Measurements from ENCODE around the gene JAZF1. TPM values are rescaled to one million over a fixed set of nuclear protein-coding genes. Genes with fewer than 3 reads are reported as not detected.
A peak's percentile ranks its signal among the peaks of the same experiment; 100 is the strongest.

Gene JAZF1
- total and polyA plus RNA-seq, 7 donors: 2.3 to 10.6 (median 5.3) TPM

DNA sequence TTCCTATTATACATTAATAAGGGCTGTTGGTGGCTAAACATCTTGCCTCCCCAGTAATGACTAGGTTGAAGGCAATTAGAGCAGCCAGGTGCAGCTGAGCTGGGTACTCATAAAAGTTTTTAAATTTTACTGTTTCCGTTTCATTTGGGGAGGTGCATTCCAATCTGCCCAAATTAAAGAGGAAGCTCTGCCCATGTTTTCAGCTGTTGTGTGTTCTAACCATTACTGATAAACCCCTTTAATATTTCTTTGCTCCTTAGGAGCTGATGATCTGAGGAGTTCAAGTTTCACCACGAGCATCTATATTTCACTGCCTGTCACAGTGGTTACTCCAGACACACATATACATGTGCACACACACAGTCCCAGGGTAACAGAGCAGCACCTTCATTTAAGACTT is 94.4 kb downstream of the JAZF1 start:
- no peak for DNase-seq
- Histone ChIP-seq H3K36me3 (ENCODE audit: insufficient read depth in 1 of 2, low read depth in 1 of 2) (no peaks in the 10 kb centered on the region), H3K4me3 (no peak overlapping the region), H3K9me3 (no peaks in the 10 kb centered on the region), H3K27ac (no peak overlapping the region), H3K27me3 (ENCODE audit: insufficient read depth in 3 of 3, low read length in 2 of 3) (no peaks in the 10 kb centered on the region), H3K4me1 (peaks cover 32% of the 10 kb centered on the region)
- TF ChIP-seq, protein P1, sequence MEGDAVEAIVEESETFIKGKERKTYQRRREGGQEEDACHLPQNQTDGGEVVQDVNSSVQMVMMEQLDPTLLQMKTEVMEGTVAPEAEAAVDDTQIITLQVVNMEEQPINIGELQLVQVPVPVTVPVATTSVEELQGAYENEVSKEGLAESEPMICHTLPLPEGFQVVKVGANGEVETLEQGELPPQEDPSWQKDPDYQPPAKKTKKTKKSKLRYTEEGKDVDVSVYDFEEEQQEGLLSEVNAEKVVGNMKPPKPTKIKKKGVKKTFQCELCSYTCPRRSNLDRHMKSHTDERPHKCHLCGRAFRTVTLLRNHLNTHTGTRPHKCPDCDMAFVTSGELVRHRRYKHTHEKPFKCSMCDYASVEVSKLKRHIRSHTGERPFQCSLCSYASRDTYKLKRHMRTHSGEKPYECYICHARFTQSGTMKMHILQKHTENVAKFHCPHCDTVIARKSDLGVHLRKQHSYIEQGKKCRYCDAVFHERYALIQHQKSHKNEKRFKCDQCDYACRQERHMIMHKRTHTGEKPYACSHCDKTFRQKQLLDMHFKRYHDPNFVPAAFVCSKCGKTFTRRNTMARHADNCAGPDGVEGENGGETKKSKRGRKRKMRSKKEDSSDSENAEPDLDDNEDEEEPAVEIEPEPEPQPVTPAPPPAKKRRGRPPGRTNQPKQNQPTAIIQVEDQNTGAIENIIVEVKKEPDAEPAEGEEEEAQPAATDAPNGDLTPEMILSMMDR (IDR thresholded peaks at IDR 0.05): no peak
- intact Hi-C loops (cut with DNase I): no loop called here
- WGBS, 3 donors: 44 to 72% (median 50%) methylated on average over 2 of the region's 2 CpGs
- ATAC-seq: peak in 3 of 4 donors; percentile 45 to 55 (median 50)

DNA sequence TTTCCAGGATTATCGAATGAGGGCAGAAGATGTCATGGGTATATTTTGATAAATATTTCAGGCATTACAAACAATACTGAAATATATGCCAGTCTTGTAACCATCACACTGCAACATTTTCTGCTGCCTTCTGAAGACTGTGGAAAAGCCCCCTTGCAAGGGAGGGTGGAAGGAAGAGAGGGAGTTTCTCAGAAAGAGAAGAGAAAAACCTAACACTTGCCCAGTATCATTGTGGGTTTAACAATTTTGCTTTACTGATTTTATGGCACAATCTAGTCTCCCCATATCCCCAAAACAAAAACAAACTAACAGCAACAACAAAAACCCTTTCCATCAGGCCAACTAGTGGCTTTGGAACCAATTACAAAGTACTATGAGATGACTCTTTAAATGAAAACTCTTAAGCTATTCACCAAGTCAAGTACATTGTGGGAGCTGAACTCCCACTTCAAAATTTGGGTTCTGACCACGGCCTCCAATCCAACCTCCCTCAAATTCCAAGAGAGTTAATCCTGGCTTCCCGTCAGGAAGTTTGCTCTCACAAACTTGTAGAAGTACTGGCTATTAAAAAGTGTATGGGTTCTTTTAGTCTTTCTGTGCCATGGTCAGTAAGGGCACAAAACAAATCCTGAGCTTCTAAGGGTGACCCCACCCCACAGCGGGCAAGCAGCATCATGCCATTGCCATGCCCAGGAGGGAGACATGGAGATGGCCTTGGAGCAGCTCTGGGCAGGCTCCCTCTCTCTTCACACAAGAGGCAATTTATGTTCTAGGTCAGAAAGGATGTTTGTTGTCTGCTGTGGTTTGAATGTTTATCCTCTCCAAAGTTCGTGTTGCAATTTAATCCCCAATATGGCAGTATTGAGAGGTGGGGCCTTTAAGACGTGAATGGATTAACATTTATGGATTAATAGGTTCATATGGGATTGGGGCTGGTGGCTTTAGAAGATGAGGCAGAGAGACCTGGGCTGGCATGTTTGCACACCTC is 96.3 kb downstream of the JAZF1 start:
- no peak overlapping the region for H3K4me3 ChIP-seq
- intact Hi-C loops (cut with DNase I): no loop called here
- peak; percentile 24 to 42 (median 30) for ATAC-seq
- no peaks in the 10 kb centered on the region for H3K27me3 ChIP-seq (ENCODE audit: insufficient read depth in 3 of 3, low read length in 2 of 3)
- H3K36me3 ChIP-seq (ENCODE audit: insufficient read depth in 1 of 2, low read depth in 1 of 2): no peaks in the 10 kb centered on the region
- H3K27ac ChIP-seq: peak overlapping the region; percentile 67
- TF ChIP-seq, protein P1 (IDR thresholded peaks at IDR 0.05): no peak
- no peak for DNase-seq
- no peaks in the 10 kb centered on the region for H3K9me3 ChIP-seq
- H3K4me1 ChIP-seq: peaks cover 39% of the 10 kb centered on the region
- 84 to 90% (median 84%) methylated on average over 6 of the region's 6 CpGs for WGBS, 3 donors

DNA sequence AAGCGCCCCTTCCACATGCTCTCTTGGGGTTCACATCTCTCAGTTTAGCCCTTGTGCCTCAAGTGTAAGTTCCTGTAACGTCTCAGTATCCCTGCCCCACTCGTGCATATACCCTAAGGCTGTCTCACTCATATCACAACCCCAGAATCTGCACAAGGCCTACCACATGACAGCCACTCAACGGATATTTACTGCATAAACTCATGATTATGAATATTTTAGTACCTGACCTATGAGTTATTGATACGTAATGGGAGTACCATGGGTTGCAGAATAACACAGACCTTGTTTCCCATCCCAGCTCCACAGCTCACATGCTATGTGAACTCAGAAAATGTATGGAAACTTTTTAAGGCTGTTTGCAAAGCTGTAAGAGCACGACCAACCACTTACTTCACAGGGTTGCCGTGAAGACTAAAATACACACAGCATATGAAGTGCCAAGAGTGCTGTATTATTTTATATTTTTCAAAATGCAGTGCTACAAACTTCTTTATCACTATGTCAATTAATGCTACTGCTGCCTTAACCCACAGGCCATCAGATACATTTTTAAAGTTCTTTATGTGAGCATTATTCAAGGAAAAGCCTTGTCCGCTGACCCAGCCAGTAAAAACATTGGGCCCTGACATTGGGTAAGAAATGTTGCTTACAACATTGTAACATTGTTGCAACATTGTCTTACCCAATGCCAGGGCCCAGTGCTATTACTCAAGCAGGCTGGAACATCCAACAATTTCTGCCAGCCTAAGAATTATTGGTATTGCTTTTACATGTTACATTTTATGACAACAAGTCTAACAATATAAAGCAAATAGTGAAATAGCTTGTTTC is 97.2 kb downstream of the JAZF1 start:
- ATAC-seq (peak; percentile 81 to 93 (median 90)), DNase-seq (peak in 1 of 2 donors; percentile 28)
- intact Hi-C loops (cut with DNase I): no loop called here
- Histone ChIP-seq H3K27me3 (ENCODE audit: insufficient read depth in 3 of 3, low read length in 2 of 3) (no peaks in the 10 kb centered on the region), H3K27ac (peak overlapping the region; percentile 67), H3K4me3 (no peak overlapping the region), H3K4me1 (peaks cover 41% of the 10 kb centered on the region), H3K36me3 (ENCODE audit: insufficient read depth in 1 of 2, low read depth in 1 of 2) (no peaks in the 10 kb centered on the region), H3K9me3 (no peaks in the 10 kb centered on the region)
- TF ChIP-seq, protein P1 (IDR thresholded peaks at IDR 0.05): no peak
- 80 to 83% (median 81%) methylated on average over 8 of the region's 8 CpGs for WGBS, 3 donors

DNA sequence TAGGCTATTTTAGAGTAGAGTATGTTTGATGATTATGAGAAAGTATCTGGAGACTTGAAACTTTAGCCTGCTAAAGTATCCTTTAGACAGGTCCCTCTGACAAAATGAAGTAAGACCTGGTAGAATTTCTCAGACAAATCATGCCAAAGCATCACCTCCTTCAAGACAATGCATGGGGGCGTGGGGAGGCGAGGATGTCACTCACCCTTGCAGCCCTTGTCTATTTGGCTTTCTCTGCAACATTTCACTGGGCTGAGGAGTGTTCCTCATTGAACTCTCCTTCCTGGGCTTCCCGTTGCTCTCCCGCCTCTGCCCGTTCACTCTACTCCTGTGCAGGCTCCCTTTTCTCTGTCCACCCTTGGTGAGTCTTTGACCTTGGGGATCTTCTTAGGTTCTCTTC is 98.5 kb downstream of the JAZF1 start:
- H3K36me3 ChIP-seq (ENCODE audit: insufficient read depth in 1 of 2, low read depth in 1 of 2): no peaks in the 10 kb centered on the region
- H3K4me3 ChIP-seq: no peak overlapping the region
- peaks cover 44% of the 10 kb centered on the region for H3K4me1 ChIP-seq
- intact Hi-C loops (cut with DNase I): no loop called here
- TF ChIP-seq, protein P1 (IDR thresholded peaks at IDR 0.05): no peak
- no peak for DNase-seq
- H3K27me3 ChIP-seq (ENCODE audit: insufficient read depth in 3 of 3, low read length in 2 of 3): no peaks in the 10 kb centered on the region
- no peaks in the 10 kb centered on the region for H3K9me3 ChIP-seq
- ATAC-seq: no peak
- 93 to 94% (median 93%) methylated on average over 5 of the region's 5 CpGs for WGBS, 3 donors
- no peak overlapping the region for H3K27ac ChIP-seq

All from psoas muscle (tissue), 8 donors.